Nephron progenitor cell (in vitro differentiated cells): ENCODE measurements around the gene GOLGA6B.
"Not testable (repeated sequence)": the region's sequence is repeated elsewhere in the genome, so short reads cannot be mapped to it uniquely, and the experiment has no call there.

Experiments used
- DNase-seq: peaks from one replicate; pipeline ENCODE4 v3.0.0; 2021
- H3K27ac Mint-ChIP-seq: 2 replicates; pipeline ENCODE4 v1.8.0; 2021; ENCODE audit warnings: mild to moderate bottlenecking, moderate library complexity, mixed read lengths
- H3K27me3 Mint-ChIP-seq: 2 replicates; pipeline ENCODE4 v1.8.0; 2021; ENCODE audit warnings: mild to moderate bottlenecking, low read depth, mixed read lengths; ENCODE audit not compliant: poor library complexity
- H3K36me3 Mint-ChIP-seq: 2 replicates; pipeline ENCODE4 v1.8.0; 2021; ENCODE audit warnings: low read depth, mixed read lengths
- H3K4me1 Mint-ChIP-seq: 2 replicates; pipeline ENCODE4 v1.8.0; 2021; ENCODE audit warnings: mixed read lengths
- H3K4me3 Mint-ChIP-seq: 2 replicates; pipeline ENCODE4 v1.8.0; 2021; ENCODE audit warnings: mild to moderate bottlenecking, moderate library complexity, mixed read lengths
- H3K9me3 Mint-ChIP-seq: 2 replicates; pipeline ENCODE4 v1.8.0; 2021; ENCODE audit warnings: mild to moderate bottlenecking, moderate library complexity, mixed read lengths
- TF ChIP-seq, protein P1 (sequence below): fragments of 200-600 bp; sonication (generic); IDR thresholded peaks from 2 replicates; pipeline ENCODE4 v1.5.0; 2021; ENCODE audit warnings: antibody characterized with exemption

Gene GOLGA6B

GRCh38 chr15:72663931-72664330 lies 9.4 kb downstream of the GOLGA6B start:
- H3K27me3 Mint-ChIP-seq, H3K9me3 Mint-ChIP-seq, DNase-seq, H3K4me1 Mint-ChIP-seq, H3K27ac Mint-ChIP-seq, H3K36me3 Mint-ChIP-seq, H3K4me3 Mint-ChIP-seq: not testable (repeated sequence)

- not testable (repeated sequence) for H3K27ac Mint-ChIP-seq, H3K9me3 Mint-ChIP-seq, H3K27me3 Mint-ChIP-seq, DNase-seq, H3K4me3 Mint-ChIP-seq, H3K36me3 Mint-ChIP-seq, H3K4me1 Mint-ChIP-seq
Measured at GRCh38 chr15:72665706-72666105, 11.2 kb downstream of the GOLGA6B start.

GRCh38 chr15:72669803-72670202 lies 15.3 kb downstream of the GOLGA6B start:
- DNase-seq, H3K4me3 Mint-ChIP-seq, H3K9me3 Mint-ChIP-seq, H3K4me1 Mint-ChIP-seq, H3K27ac Mint-ChIP-seq, H3K36me3 Mint-ChIP-seq: not testable (repeated sequence)
- peaks cover 12% of the 10 kb centered on the region for H3K27me3 Mint-ChIP-seq

DNA sequence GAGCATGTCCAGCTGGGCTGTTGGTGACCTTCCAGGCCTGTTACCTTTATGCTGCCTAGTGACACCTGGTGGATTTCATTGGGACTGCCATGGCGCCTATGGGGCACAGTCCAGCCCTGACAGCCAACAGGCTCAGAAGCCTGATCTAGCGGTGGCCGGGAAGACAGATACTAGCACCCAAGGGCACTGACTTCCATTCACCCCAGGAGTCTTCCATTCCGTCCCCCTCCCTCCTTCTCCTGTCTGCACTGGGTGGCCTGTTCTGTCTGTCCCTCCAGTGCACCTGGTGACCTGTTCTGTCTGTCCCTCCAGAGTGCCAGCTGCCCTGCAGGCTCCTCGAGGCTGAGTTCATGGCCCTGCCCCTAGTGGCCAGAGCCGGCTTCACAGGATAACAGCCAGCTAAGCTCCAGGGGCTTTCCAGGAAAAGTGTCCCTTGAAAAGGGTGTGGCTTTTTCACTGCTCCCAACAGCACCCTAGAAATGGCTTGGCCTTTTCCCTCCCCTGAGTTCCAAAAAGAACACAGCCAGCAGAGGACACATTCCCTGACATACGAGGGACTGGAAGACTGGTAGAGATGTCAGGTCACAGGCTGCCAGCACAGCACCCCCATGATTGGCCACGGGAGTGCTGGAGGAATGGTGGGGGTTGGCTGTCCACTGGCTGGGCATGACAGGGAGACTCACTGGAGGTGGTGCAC lies 16.3 kb downstream of the GOLGA6B start:
- H3K9me3 Mint-ChIP-seq, H3K36me3 Mint-ChIP-seq, H3K27me3 Mint-ChIP-seq, H3K27ac Mint-ChIP-seq, H3K4me1 Mint-ChIP-seq: not testable (repeated sequence)
- peak overlapping the region; percentile 82 for H3K4me3 Mint-ChIP-seq
- DNase-seq = peak; percentile 87
- TF ChIP-seq, protein P1, sequence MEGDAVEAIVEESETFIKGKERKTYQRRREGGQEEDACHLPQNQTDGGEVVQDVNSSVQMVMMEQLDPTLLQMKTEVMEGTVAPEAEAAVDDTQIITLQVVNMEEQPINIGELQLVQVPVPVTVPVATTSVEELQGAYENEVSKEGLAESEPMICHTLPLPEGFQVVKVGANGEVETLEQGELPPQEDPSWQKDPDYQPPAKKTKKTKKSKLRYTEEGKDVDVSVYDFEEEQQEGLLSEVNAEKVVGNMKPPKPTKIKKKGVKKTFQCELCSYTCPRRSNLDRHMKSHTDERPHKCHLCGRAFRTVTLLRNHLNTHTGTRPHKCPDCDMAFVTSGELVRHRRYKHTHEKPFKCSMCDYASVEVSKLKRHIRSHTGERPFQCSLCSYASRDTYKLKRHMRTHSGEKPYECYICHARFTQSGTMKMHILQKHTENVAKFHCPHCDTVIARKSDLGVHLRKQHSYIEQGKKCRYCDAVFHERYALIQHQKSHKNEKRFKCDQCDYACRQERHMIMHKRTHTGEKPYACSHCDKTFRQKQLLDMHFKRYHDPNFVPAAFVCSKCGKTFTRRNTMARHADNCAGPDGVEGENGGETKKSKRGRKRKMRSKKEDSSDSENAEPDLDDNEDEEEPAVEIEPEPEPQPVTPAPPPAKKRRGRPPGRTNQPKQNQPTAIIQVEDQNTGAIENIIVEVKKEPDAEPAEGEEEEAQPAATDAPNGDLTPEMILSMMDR = peak; percentile 71

DNA sequence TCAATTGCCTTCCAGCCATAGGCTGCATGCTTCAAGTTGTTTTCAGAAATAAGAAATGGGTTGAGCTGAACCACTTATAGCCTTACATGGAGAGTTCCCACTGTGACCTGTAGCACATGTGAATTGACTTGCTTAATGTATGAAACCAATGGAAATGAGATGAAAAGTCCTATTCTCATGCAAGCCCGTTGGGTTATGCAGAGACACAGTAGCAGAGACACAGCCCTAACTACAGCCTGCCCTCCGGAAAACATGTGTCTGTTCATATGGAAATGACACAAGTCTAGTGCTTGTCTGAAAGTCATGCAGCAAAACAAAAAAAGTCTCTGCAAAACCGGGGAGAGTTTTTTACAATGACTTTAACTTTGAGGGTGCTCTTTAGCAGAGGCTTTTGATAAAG lies 17.0 kb downstream of the GOLGA6B start:
- TF ChIP-seq, protein P1 = no peak
- Mint-ChIP-seq H3K9me3 (no peaks in the 10 kb centered on the region), H3K4me3 (no peak overlapping the region), H3K36me3 (no peaks in the 10 kb centered on the region), H3K27me3 (peaks cover 12% of the 10 kb centered on the region), H3K27ac (no peak overlapping the region), H3K4me1 (peaks cover 5% of the 10 kb centered on the region)
- DNase-seq = no peak

DNA sequence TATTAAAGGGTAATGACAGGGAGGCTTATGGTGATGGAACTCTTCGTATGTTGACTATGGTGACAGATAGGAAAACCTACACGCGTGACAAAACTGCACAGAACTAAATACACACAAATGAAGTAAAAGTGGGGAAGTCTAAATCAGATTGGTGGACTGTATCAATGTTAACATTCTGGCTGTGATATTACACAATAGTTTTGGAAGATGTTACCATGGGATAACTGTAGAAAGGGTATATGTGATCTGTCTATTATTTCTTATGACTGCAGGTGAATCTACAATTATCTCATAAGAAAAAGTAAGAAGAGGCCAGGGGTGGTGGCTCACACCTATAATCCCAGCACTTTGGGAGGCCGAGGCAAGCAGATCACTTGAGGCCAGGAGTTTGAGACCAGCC lies 22.3 kb downstream of the GOLGA6B start:
- H3K27ac Mint-ChIP-seq = no peak overlapping the region
- H3K36me3 Mint-ChIP-seq = no peaks in the 10 kb centered on the region
- no peaks in the 10 kb centered on the region for H3K9me3 Mint-ChIP-seq
- DNase-seq = no peak
- peaks cover 59% of the 10 kb centered on the region for H3K27me3 Mint-ChIP-seq
- no peaks in the 10 kb centered on the region for H3K4me1 Mint-ChIP-seq
- H3K4me3 Mint-ChIP-seq = no peak overlapping the region
- TF ChIP-seq, protein P1 = no peak

- H3K27me3 Mint-ChIP-seq = peaks cover 56% of the 10 kb centered on the region
- H3K27ac Mint-ChIP-seq = peak overlapping the region; percentile 22
- no peaks in the 10 kb centered on the region for H3K9me3 Mint-ChIP-seq
- H3K4me3 Mint-ChIP-seq = no peak overlapping the region
- H3K36me3 Mint-ChIP-seq = no peaks in the 10 kb centered on the region
- TF ChIP-seq, protein P1 = no peak
- DNase-seq = no peak
- H3K4me1 Mint-ChIP-seq = peaks cover 10% of the 10 kb centered on the region
Measured at GRCh38 chr15:72680931-72681330, 26.4 kb downstream of the GOLGA6B start.
